HG02840 (cell line): Measurements from ENCODE around the gene ANKRD63.

Experiments used
- ATAC-seq: cut with Tn5 transposase; IDR thresholded peaks from one replicate; pipeline ENCODE4 v1.9.1; 2021; ENCODE audit warnings: mild to moderate bottlenecking, moderate library complexity, moderate number of reproducible peaks; ENCODE audit not compliant: unreplicated experiment, low FRiP score

The ANKRD63 gene

GRCh38 chr15:40246496-40247280, 36.2 kb downstream of the ANKRD63 start:
- ATAC-seq, result no peak

- no peak for ATAC-seq
Observed at GRCh38 chr15:40245666-40246450, 37.0 kb downstream of the ANKRD63 start.

GRCh38 chr15:40244961-40245523, 37.8 kb downstream of the ANKRD63 start:
- no peak for ATAC-seq

- ATAC-seq, result no peak
Observed at GRCh38 chr15:40243126-40243810, 39.6 kb downstream of the ANKRD63 start.

GRCh38 chr15:40242601-40243000, 40.3 kb downstream of the ANKRD63 start:
- ATAC-seq, result no peak

GRCh38 chr15:40242213-40242599, 40.7 kb downstream of the ANKRD63 start:
- ATAC-seq, result no peak

GRCh38 chr15:40241269-40242212, 41.3 kb downstream of the ANKRD63 start:
- ATAC-seq, result no peak

- ATAC-seq, result no peak
Observed at GRCh38 chr15:40240619-40241221, 42.1 kb downstream of the ANKRD63 start.

- no peak for ATAC-seq
Observed at GRCh38 chr15:40239693-40240618, 42.9 kb downstream of the ANKRD63 start.

GRCh38 chr15:40239404-40239692, 43.5 kb downstream of the ANKRD63 start:
- ATAC-seq, result no peak

GRCh38 chr15:40238532-40239403, 44.1 kb downstream of the ANKRD63 start, which contains the start of gene PAK6:
TSS of gene PAK6 (plus strand) at chr15:40239063. CDS start at chr15:40264786, 25,723 bp downstream.
- ATAC-seq, result no peak

- no peak for ATAC-seq
Observed at GRCh38 chr15:40235201-40235885, 47.5 kb downstream of the ANKRD63 start.

GRCh38 chr15:40234783-40235182, 48.1 kb downstream of the ANKRD63 start:
- no peak for ATAC-seq

- ATAC-seq, result no peak
Observed at GRCh38 chr15:40233727-40234577, 48.9 kb downstream of the ANKRD63 start.

GRCh38 chr15:40232625-40233070, 50.2 kb downstream of the ANKRD63 start:
- no peak for ATAC-seq
